HG03460 (cell line): ENCODE results near the gene LRRC53.

Experiments used
- ATAC-seq: cut with Tn5 transposase; IDR thresholded peaks from one replicate; pipeline ENCODE4 v1.9.1; 2021; ENCODE audit not compliant: unreplicated experiment

LRRC53 gene

GRCh38 chr1:74512170-74512915 is at the start of gene LRRC53:
TSS of gene LRRC53 (minus strand) at chr1:74512611. CDS start at chr1:74483349, 29,262 bp downstream.
- ATAC-seq: no peak

- ATAC-seq: no peak
Measured at GRCh38 chr1:74549932-74550331, 37.5 kb upstream of the LRRC53 start.

GRCh38 chr1:74548961-74549750 is 36.7 kb upstream of the LRRC53 start:
- ATAC-seq: no peak

GRCh38 chr1:74545821-74546220 is 33.4 kb upstream of the LRRC53 start:
- no peak for ATAC-seq

- ATAC-seq: no peak
Measured at GRCh38 chr1:74534241-74534640, 21.8 kb upstream of the LRRC53 start.

GRCh38 chr1:74531796-74532195 is 19.4 kb upstream of the LRRC53 start:
- no peak for ATAC-seq

GRCh38 chr1:74530892-74531291 is 18.5 kb upstream of the LRRC53 start:
- no peak for ATAC-seq

- no peak for ATAC-seq
Measured at GRCh38 chr1:74528123-74528522, 15.7 kb upstream of the LRRC53 start.

GRCh38 chr1:74526708-74527107 is 14.3 kb upstream of the LRRC53 start:
- ATAC-seq: no peak

GRCh38 chr1:74523873-74524480 is 11.6 kb upstream of the LRRC53 start:
- no peak for ATAC-seq

- ATAC-seq: no peak
Measured at GRCh38 chr1:74522148-74522547, 9.7 kb upstream of the LRRC53 start.

- peak; percentile 75 for ATAC-seq
Measured at GRCh38 chr1:74517599-74518051, 5.2 kb upstream of the LRRC53 start.

- no peak for ATAC-seq
Measured at GRCh38 chr1:74513411-74514300, 1.2 kb upstream of the LRRC53 start.

- ATAC-seq: no peak
Measured at GRCh38 chr1:74508449-74508848, 4.0 kb downstream of the LRRC53 start.

GRCh38 chr1:74505928-74506710 is 6.3 kb downstream of the LRRC53 start:
- no peak for ATAC-seq

GRCh38 chr1:74504933-74505512 is 7.4 kb downstream of the LRRC53 start:
- ATAC-seq: no peak

- ATAC-seq: peak; percentile 84
Measured at GRCh38 chr1:74504125-74504932, 8.1 kb downstream of the LRRC53 start.

- ATAC-seq: no peak
Measured at GRCh38 chr1:74502858-74503257, 9.6 kb downstream of the LRRC53 start.

- no peak for ATAC-seq
Measured at GRCh38 chr1:74502432-74502831, 10.0 kb downstream of the LRRC53 start.
